GM18909 (cell line): ENCODE data around the gene TNKS2.
A peak's percentile ranks its signal among the peaks of the same experiment; 100 is the strongest.
"Not testable (repeated sequence)": the region's sequence is repeated elsewhere in the genome, so short reads cannot be mapped to it uniquely, and the experiment has no call there.

Experiments
- ATAC-seq: cut with Tn5 transposase; IDR thresholded peaks from one replicate; pipeline ENCODE4 v1.9.1; 2021; ENCODE audit warnings: mild to moderate bottlenecking; ENCODE audit not compliant: unreplicated experiment, poor library complexity

Gene TNKS2

GRCh38 chr10:91864099-91864498, 65.9 kb downstream of the TNKS2 start:
- ATAC-seq = no peak

- ATAC-seq = no peak
Measured at GRCh38 chr10:91864744-91865143, 66.5 kb downstream of the TNKS2 start.

GRCh38 chr10:91865562-91866081, 67.4 kb downstream of the TNKS2 start:
- no peak for ATAC-seq

- no peak for ATAC-seq
Measured at GRCh38 chr10:91875156-91875555, 76.9 kb downstream of the TNKS2 start.

DNA sequence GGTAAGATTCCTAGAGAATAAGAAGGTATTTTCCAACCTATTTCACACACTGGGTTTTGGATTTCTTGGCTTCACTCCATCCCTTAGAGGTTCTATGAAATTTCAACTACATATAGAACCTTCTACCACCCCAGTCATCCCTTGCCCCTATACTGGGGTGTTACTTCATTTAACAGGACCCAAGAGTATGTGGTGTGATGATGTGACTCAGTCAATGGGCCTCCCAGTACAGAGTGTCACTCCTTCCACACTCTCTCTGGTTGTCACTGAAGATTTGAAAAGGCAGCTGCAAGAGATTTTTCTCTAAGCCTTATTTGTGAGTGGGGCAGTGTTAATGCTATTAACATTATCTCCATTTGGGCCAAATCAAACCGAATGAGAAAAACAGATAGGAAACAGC, 77.6 kb downstream of the TNKS2 start:
- no peak for ATAC-seq

GRCh38 chr10:91879515-91880170, 81.4 kb downstream of the TNKS2 start:
- no peak for ATAC-seq

- ATAC-seq = no peak
Measured at GRCh38 chr10:91880310-91880709, 82.1 kb downstream of the TNKS2 start.

GRCh38 chr10:91883549-91884444, 85.6 kb downstream of the TNKS2 start:
- no peak for ATAC-seq

DNA sequence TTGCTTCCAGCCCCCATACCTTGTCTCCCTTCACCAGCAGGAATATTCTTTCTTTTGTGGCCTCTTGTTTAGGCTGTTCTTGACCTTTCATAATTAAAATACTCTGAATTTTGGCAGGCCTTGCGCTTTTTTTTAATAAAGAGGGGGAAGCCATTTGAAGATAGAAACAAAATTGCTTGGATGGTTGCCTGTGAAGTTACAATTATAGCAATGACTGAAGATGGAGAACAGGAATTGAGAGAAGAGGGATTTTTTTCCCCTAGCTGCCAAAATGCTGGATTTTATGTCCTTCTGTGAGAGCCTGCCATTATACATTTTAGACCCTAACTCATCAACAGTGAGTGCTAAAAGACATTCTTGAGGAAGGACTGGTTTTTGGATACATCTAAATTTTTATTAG, 86.3 kb downstream of the TNKS2 start:
- no peak for ATAC-seq

- no peak for ATAC-seq
Measured at GRCh38 chr10:91885362-91886079, 87.3 kb downstream of the TNKS2 start.

DNA sequence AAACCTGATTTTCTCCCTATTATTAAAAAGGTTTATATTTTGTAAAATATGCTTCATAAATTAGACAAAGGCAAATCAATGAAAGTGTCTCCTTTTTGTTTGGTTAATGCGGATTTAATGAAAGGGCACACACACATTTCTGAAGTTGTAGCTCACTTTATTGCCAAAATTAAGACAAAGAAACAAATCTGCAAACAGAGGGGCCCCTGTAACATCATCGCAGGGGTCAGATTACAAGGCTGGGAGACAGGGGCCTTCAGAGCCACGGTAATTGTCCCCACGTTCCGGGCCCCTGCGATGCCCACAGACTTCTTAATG, 88.7 kb downstream of the TNKS2 start:
- no peak for ATAC-seq

DNA sequence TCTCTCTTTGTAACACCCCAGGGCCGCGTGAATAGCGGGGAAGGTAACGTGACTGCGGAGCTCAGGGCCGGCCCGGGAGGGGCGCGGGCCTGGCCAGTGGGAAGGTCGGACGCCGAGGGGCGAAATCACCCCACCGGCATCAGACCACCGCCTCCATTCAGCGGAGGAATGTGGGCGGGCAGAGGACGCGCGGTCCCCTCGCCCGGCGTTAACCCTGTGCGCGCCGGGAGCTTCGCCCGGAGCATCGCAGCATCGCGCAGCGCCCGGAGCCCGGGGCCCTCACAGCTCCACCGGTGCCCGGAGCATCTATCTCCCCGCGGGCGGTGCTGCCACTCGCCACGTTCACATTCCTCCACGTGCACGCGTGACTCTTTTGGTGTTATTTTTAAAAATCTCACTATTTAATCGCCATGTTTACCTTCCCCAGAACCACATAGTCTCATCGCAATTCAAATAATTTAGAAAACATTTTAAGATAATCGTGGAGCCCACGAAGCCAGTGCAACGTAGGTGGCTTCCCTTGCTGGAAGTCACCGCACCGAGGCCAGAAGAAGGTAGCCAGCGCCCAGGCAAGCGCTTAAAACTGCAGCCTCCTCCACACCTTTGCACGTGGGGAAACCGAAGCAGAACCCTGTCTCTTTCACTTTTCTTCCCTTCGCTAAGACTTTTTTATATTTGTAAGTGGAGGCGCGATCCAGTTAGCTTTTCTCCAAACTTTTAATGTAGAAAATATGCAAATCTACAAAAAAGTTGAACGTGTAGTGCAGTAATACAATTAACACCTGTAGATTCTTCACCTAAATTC, 89.2 kb downstream of the TNKS2 start:
- peak; percentile 46 for ATAC-seq

DNA sequence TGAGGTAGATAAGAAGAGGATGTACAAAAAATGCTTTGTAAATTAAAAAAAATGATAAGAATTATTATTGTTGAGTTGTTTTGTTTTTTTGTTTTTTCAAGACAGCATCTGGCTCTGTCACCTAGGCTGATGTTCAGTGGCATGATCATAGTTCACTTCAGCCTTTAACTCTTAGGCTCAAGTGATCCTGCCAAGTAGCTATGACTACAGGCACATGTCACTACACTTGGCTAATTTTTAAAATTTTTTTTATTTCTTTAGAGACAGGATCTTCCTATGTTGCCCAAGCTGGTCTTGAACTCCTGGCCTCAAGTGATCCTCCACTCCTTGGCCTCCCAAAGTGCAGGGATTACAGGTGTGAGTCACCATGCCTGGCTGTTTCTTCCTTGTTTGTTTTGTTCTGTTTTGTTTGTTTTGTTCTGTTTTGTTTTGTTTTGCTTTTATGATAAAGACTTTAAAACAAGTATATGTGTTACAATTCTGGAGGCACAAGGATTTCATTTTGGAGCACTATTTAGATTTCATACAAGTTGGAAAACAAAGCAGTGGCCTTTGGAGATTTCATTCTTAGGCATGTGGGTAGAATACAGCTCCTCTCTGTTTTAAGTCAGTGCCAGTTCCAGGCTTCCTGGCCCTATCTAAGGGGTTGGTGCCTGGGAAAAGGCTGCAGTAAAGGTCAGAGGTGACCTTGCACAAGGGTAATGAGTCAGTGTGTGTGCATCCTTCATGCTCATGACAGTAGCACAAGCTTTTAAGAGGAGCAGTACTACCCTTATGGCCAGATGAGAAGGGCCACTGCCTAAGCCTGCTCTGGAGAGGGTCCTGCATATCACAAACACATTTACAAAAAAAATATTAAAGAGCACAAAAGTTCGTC, 93.1 kb downstream of the TNKS2 start:
- ATAC-seq = no peak

- no peak for ATAC-seq
Measured at GRCh38 chr10:91893051-91893450, 94.8 kb downstream of the TNKS2 start.

DNA sequence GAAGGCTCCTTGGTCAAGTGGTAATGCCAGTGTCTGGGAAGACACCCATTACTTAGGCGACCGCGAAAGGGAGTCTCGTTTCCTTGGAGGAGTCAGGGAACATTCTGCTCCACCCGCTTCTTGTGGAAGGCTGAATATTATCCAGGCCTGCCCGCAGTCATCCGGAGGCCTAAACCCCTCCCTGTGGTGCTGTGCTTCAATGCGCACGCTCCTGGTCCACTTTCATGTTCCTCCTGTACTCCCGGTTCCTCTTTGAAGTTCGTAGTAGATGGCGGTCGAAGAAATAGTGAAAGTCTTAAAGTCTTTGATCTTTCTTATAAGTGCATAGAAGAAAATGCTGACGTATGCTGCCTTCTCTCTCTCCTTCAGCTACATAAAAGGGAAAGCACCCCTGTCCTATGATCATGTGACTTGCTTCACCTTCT, 96.0 kb downstream of the TNKS2 start:
- ATAC-seq = not testable (repeated sequence)

- ATAC-seq = no peak
Measured at GRCh38 chr10:91896212-91896756, 98.1 kb downstream of the TNKS2 start.

GRCh38 chr10:91897421-91897820, 99.2 kb downstream of the TNKS2 start:
- ATAC-seq = no peak

DNA sequence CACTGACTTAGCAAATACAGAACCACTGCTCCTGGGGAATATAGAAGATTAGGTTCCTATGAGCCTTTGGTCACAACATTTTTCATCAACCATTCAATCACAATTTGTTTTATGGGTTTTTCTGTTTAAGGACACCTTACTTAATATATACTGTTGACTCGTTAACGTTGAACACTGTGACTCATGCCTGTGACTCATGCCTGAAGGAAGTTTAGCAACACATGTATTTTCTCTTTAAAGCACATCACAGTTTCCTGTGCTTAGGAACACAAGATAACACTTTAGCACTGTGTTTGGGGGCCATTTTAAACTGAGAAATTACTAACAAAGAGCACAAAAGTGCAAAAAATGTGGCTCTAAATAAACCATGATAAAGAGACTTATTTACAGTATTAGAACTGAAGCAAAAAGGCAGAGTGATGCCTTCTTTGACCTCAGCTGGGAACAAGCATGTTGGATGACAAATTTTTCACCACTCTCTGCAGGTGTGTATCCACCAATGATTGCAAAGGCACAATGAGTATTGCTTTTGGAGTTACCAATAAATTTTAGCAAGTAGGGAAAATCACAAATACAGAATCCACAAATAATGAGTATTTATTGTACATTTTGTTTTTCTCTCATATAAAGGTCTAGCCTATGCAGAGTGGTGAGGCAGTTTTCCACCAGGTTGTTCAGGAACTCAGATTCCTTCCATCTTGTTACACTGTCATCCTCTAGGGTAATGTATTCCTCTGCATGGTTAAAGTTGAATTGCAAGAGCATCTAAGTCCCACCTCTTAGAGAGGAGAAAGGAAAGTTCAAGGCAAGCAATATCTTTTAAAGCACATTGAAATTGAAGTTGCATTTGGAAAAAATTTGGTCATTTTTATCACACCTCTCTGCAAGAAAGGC, 103.8 kb downstream of the TNKS2 start:
- ATAC-seq = no peak
